NCI-H345 (cell line): ENCODE measurements around the gene PDE11A.
A peak's percentile ranks its signal among the peaks of the same experiment; 100 is the strongest.

Experiments
- DNase-seq: peaks from one replicate; lab custom pipeline; 2025; lab: John Stamatoyannopoulos, UW

The PDE11A gene

DNA sequence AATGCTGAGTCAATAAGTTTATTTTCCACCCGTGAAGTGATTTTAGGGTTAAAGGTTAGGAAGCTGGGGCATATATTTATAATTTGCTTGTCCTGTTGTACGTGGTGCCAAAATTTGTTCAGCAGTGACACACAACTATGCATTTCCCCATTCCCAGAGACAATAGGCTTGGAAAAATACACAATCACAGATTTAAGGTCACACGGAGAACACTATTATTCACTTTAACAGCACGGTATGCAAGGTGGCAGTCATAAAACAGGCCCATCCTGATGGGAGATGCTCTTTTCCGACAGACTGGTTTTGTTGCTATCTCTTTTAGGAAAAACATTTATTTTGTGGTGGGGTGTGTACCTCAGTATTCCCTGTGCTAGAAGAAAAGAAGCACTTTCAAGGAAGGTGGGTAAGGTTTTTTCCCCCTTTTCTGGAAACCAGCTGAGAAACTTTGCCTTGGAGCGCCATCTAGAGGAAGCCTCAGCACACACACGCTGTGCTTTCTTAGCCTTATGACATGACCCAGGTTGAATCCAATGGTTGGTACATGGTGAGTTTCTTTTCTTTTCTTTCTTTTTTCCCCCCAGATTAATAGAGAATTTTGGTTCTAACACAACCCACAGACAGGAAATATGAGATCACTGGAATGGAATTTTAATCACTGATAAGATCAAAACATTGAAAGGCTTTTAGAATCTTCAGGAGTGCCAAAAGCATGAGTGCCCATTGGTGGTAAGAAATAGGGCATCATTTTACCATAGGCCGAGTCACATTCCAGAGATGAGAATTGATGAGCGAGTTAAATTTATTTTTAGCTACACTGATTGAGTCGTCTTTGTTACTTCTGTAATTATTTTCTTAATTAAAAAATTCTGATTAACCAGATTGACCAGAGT lies 347.9 kb downstream of the PDE11A start:
- peak; percentile 49 for DNase-seq

DNA sequence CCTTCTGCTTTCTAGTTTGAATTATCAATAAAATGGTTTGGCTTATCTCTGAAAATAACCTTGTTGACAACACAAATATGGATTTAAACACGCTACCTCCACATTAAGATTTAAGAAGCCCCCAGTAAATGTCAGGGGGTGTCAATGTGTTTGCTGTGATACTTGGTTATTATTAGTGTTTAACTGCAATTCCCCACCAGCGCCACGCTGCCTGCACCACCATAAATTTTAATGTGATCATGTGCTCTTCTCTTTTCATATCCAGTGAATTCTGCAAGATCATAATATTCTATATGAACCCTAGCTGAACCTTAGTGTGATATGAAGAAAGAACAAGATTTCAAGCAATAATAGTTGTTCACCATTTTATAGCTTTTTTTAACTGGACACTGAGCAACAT lies 349.3 kb downstream of the PDE11A start:
- DNase-seq: no peak

DNA sequence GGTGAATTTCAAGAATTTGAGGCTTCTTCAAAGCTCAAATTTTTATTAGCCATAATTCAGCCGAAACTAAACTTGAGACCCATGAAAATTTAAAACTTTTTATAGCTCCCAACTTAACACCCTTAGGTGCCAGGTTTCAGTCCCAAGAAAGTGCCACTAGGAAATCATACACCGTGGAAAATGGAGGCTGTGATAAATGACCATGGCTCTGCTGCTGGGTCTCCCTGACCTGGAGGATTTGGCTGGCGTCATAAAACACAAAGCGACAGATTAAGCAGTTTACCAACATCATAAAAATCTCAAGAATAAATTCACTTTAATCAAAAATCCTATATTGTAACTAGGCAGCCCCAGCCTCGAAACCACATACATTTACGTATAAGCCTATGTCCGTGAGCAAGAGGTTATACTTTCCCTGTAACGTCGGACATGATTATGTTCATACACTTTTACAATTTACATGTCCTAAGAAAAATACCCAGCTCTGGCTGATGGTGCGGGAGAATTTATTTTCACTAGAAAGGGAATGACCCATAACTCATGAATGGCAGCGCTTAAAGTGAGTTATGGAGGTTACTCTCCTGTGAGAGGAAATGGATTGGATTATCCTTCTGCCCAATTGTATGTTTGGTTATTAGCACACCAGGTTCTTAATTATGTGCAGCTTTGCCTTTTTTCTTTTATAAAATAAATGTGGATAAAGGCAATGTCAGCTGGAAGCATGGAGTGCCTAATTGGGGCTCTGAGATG lies 350.6 kb downstream of the PDE11A start:
- no peak for DNase-seq

DNA sequence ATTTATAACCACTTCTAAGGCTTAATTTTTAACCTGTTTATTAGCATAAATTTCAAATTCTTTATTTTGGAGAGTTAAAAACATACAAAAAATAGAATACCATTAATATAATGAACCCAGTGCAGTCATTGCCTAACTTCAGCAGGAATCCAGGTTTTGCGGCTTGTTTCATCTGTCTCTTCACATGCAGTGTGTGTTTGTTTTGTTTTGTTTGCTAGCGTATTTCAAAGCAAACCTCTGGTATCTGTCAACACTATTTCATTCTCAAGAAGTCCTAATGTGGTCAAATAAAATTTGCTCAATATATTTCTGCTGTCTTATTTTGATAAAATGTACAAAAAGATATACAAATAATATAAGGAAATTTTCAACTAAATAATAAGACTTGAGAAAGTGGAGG lies 351.5 kb downstream of the PDE11A start:
- DNase-seq: no peak

DNA sequence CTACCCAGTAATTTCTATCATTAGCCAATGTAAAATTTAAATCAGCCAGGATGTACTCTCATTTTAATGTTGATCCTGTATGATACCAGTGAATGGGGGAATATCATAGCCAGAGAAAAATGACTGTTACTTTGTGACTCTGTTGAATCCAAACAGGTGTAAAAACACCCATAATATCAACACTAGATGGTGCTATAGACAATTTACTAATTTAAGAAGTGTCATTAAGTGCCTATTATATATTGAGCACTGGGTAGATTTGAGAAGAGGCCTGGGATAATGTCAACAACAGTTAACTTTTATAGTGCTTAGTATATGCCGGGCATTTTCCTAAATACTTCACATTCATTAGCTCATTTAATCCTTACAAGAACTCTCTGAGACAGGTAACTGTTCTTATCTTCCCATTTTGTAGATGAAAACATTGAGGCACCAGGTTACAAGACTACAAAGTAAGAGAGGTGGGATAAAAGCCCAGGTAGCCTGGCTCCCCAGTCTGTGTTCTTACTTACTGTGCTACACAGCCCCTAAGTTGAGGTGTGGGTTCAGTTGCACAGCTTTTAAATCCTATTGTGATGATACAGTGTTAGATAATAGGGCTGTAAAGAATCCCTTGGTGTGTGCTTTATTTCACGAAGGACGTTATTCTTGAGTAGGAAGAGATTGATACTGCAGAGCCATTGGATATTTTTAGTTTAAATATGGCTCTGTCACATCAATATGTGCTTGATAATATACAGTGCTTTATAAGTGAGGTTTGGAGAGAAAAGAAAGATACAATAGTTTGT lies 354.6 kb downstream of the PDE11A start:
- no peak for DNase-seq

DNA sequence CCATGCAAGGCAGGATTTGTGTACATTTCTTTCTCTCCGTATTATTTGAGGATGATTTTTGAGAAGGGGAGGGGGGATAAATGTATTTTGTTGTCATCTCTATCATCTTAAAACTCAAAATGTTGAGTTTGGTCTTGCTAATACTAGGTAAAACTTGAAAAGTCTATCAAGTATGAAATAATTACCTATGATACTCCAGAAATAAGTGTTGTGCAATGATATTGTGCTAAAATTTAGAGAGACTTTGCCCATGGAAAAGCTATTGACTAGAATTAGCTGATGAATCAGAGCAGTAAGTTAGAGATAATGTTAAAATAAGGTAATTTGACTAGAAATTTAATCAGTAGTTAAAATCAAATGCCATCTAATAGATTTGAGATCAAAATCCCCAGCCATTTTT lies 356.1 kb downstream of the PDE11A start:
- DNase-seq: no peak

DNA sequence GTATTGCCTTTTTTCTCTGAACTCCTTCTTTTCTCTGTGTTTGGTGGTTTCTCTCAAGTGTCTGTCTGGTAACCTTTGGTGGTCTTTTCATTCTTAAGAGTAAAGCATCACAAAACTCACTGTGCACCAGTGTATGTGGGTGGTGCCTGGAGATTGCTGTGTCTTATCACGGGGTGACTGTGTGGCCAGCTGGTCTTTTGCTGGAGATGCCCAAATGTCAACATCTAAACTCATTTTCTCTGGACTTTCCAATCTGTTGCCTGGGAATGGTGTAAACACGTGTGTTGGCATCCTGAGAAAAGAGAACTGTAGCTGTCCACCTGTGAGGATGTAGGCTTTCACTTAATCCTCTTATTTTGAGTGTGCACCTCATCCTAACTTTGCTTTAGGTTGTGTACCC lies 356.8 kb downstream of the PDE11A start:
- no peak for DNase-seq

DNA sequence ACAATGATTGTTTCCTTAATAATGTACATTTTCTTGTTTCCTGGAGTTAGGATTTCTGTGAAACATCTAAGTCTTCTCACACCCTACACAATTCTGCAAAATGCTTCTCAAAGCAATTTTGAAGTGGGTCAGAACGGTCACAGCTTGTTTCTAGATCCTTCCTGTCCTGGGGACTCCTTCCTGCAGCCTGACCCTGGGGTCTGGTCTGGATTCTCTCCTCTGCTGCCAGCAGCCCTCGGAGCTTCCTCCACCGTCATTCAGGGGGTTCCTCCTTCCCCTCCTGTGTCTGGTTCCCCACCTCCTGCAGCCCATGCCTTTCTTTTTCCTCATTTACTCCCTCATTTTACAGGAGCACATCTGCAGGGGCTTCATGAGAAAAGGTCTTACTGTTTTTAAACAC lies 357.9 kb downstream of the PDE11A start:
- no peak for DNase-seq

DNA sequence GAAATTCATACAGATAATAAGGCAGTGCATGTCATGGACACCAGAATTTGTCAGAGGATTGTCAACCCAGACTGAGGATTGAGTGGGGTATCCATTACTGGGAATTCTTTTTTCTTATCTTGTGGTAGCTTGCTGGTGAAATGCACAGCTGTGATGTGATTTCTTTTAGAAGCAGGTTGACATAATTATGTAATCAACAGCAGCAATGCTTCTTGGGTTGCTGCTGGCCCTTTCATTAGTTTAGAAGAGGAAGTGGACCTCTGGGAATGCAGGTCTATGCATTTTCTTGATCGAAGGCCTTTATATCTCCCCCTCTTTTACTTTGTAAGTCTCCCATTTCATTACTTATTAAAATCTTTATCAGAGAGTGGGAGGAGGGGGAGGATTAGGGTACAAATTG lies 360.1 kb downstream of the PDE11A start:
- DNase-seq: no peak

DNA sequence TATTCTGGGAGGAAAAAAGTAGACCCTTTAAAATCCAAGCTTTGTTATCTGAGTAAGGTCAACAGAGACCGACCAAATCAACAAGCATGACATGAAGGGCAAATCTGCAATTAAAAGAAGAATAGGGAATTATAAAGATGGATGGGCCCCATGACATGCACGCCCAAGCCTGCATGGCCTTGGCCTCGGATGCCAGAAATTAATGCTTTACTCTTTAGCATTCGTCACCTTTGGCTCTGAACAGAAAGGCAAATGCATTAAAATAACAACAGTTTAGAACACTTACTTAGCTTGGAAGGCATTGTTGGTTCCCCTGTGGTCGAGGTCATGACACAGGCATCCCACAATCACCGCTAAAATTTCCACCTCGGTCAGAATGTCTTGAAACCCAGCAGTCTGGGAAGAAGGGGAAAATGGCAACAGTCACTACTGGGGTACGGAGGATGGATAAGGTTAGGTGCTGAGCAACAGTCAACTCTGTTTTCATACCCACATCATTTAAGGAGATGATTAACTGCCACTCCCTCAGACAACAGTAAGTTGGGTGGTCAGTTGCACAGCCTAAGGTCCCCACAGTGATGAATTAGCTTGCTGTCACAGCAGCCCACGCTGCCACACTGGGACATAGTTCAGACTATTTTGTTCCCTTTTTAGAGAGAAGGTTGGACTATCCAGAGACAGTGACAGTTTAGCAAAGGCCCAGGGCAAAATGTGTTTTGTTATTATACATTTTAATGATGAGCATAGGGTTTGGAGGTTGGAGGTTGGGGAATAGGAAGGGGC lies 360.9 kb downstream of the PDE11A start:
- DNase-seq: no peak

DNA sequence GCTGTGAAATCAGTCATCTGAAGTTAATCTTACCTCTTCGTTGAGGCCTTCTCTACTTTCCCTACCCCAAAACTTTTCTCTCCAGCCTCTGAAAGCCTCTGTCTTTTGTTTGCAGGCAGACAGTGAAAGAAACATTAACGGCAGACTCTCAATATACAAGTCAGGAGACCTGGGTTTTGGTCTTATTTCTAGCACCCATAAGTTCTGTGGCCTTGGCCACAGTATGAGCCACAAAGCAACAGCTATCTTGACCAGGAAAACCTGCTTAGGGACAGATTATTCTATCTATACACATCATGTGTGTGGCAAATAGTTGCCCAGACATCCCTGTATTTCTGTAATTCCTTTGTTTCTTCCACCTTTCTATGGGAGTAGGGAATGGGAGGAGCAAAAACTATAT lies 361.7 kb downstream of the PDE11A start:
- DNase-seq: no peak

DNA sequence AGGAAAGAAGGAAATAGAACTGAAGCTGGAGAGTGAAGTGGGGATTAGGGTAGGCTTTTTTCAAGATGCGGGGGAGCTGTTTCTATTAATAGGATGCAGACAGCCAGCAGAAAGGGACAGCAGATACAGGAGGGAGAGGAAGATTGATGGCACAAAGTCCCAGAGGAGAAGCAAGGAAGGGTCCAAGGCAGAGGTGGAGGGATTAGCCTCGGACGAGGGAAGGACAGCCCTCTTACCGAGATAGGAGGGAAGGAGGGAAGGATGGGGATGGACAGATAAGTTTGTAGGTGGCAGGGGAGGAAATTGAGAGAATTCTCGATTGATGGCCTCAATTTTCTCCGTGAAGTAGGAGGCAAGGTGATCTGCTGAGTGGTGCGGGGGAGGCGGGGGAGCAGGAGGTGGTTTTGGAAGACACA lies 362.6 kb downstream of the PDE11A start:
- no peak for DNase-seq

DNA sequence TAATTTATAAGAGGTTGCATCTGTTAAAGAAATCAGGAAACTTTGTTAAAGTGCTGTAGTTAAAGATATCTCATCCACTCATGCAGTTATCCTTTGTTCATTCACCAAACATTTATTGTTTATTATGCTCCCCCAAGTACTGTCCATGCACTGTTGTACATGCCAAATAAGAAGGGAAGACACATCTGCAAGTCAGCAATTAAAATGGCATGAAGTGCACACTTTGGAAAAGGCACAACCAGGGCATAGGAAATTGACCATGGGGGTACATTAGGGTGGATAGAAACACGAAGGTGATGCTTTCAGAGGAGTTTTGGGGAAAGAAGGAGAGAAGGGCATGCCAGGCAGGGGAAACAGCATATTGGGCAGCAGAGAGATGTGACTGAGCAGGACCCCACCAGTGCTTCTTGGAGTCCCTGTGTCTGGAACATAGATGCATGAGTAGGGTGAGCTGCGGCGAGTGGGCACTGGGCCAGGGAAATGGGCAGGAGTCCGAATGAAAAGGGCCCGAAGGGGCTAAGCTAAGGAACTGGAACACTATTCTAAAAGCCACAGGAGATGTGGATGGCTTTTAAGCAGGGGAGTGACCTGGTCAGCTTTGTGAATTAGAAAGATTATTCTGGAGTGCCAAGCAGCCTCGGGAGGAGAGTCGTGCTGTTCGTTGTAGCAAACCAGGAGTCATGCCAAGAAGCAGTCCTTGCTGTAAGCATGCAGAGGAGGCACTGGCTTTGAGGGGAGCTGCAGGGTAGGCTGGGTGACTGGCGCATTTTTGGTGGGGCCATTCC lies 363.7 kb downstream of the PDE11A start:
- peak; percentile 3 for DNase-seq

DNA sequence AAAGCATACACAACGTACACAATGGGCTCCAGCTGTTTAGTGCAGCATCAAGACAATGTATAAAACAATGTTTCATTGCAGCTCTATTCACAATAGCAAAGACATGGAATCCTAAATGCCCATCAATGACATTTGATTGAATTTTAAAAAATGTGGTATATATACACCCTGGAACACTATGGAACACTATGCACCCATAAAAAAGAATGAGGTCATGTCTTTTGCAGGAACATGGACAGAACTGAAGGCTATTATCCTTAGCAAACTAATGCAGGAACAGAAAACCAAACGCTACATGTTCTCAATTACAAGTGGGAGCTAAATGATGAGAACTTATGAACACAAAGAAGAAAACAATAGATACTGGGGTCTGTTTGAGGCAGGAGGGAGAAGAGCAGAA lies 364.5 kb downstream of the PDE11A start:
- no peak for DNase-seq

DNA sequence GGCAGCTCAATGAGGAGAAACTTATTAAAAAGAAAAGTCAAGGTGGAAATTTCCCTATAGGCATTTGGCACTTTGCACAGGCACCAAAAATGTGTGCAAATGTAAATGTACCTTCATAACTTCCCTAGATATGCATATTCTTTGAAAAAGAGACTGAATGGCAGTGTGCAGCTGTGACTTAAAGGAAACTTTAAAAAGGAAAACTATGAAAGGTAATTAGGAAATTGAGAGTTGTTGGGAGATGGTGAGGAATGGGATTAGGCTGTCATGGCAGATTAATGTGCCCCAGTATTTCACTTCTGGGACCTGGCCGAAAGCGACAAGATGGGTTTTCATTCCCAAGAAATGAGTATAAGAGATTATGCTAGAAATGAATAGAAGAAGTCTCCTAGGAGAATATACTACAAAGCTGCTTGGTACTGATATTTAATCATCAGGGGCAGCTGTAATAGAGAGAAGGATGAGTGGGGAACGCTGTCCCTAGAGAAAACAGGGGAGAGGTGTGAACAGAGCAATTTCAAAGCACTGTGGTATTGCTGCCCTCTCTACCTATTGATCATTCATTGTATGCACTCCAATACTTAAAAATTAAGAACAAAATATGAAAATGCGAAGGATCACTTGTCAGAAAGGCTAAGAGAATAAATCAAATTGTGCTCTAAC lies 366.9 kb downstream of the PDE11A start:
- DNase-seq: no peak

DNA sequence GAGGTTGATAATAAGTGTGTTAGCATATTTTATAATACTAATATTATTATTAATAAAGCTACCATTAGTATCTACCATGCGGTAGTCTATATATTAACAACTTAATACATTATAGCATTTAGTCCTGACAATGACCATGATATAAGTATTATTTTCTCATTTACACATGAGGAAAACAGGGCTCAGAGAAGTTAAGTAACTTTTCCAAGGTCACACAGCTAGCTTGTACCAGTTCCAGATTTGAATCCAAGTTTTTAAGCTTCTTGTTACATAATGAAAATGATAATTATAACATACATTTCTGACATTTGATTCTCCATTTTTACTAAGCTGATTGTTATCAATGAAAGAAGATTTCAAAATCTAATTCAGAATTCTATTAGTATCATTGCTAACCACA lies 369.4 kb downstream of the PDE11A start:
- no peak for DNase-seq

DNA sequence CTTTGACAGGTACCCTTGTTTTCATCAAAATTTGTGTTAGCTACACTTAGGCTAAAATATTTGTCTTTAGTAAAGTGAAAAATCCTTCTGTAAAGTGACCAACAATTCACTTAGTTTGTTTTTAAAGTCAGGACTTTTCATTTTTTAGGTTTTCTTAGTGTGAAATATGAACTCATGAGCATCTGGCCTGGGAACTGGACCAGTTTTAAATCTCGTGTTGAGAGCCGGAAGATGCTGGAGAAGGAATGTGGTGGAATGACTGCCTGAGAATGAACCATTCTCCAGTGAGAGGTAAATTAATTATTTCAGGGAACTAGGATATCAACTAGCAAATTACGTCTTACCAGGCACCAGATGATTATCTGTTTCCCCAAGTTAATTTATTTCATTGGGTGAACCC lies 374.3 kb downstream of the PDE11A start:
- no peak for DNase-seq

DNA sequence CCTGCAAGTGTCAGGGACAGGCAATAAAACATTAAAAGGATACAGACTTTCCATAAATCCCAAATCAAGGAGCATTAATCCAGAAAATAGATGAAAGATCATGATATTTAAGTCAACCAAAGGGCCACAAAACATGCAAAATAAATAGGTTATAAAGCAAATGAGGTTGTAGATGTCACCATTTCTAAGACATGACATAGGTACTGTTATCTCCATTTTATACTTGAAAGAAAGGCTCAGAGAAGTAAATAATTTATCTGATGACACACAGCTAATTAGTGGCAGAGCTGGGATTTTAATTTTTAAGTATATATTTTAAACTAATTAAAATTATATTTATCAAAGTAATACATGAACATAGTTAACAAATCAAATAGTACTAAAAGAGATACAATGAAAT lies 378.2 kb downstream of the PDE11A start:
- no peak for DNase-seq

DNA sequence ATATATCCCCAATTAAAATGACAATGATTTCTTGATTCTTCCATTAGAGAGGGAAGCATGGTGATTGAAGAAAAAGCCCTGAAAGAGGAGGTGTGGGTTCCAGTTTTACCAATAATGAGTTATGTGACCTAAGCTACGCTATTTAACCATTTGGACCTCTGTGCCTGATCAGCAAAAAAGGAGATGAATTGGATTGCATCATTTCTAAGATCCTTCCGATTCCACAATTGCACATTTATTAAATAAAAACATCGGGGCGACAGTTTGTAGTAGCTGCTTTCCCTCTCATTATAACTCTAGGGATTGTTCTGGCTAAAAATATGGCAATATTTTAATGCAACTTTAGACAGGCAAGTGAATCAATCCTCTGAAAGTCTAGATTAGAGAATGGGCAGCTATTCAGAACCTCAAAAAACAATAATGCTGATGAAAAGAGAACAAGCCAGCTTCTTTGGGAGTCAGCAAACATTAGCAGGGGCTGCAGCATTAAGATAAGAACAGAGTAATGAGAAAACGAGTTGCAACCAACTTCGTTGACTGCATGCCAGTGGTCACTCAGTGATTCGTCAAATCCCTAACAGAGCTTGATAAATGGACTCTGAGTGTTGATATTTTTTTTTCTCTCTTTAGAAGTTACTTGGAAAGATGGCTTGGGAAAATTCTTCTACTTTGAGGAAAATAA lies 378.8 kb downstream of the PDE11A start:
- no peak for DNase-seq

DNA sequence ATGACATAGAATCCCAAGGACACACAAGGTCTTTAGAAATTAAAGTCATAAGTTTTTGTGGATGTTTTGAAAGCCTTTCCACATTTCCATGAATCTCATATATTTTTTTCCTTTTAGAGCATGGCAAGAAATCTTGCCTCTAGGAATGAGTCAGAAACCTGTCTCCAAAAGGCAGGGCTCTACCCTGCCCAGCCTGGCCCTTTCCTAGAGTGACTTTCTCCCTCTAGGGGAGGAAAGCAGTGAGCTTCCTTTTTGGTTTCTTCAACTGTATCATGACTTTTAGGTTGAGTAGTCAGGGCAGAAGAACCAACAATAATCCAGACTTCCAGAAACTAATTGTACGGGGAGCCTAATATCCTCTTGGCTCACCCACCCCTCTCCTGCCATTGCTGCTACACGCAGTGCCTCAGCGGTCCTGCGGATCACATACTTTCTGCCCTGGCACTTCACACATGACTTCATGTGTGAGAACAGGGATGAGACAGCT lies 379.8 kb downstream of the PDE11A start:
- DNase-seq: no peak
